OCI-LY7 (cell line): ENCODE results near the gene MLPH. TPM values are rescaled to one million over a fixed set of nuclear protein-coding genes. Genes with fewer than 3 reads are reported as not detected.

Experiments used
- BruUV-seq: library from RNA; stranded (reverse); fragments of 400-500 nt; replicated peaks from 2 replicates; lab custom pipeline; 2021; lab: Mats Ljungman, UMichigan
- CTCF ChIA-PET: fragments of 300-600 bp; sonication (Branson Sonifier 250); formaldehyde crosslinking; loops from one replicate; lab custom pipeline; 2022; ENCODE audit warnings: antibody characterized with exemption; ENCODE audit not compliant: unreplicated experiment; lab: Charles Lee
- POLR2A ChIA-PET: fragments of 300-600 bp; sonication (Branson Sonifier 250); formaldehyde crosslinking; loops from one replicate; lab custom pipeline; 2022; ENCODE audit warnings: antibody characterized with exemption; lab: Charles Lee
- DNase-seq: peaks from one replicate; pipeline ENCODE4 v3.0.0-alpha.2; 2015; ENCODE audit warnings: low spot score
- H2AFZ ChIP-seq: fragments of 200-600 bp; sonication (generic), shearing (Covaris generic); 2 replicates; pipeline ENCODE4 v1.6.1; 2014; ENCODE audit warnings: mild to moderate bottlenecking, antibody characterized with exemption, low read length, moderate library complexity
- H3K27ac ChIP-seq: fragments of 200-600 bp; sonication (generic); 2 replicates; pipeline ENCODE4 v1.5.1; 2014; ENCODE audit warnings: mixed run types, low read depth, mild to moderate bottlenecking, moderate library complexity, low read length, inconsistent platforms; ENCODE audit not compliant: poor library complexity, severe bottlenecking
- H3K36me3 ChIP-seq: fragments of 200-600 bp; sonication (generic); 2 replicates; pipeline ENCODE4 v1.6.1; 2014; ENCODE audit warnings: mild to moderate bottlenecking, antibody characterized with exemption, low read length, moderate library complexity, mixed read lengths; ENCODE audit not compliant: insufficient read depth
- H3K4me1 ChIP-seq: fragments of 200-600 bp; sonication (generic); 2 replicates; pipeline ENCODE4 v1.5.1; 2014; ENCODE audit warnings: mild to moderate bottlenecking, low read length; ENCODE audit not compliant: insufficient read depth, poor library complexity, severe bottlenecking
- H3K4me2 ChIP-seq: fragments of 200-600 bp; sonication (generic); 2 replicates; pipeline ENCODE4 v1.6.1; 2014; ENCODE audit warnings: mild to moderate bottlenecking, low read length
- H3K4me3 ChIP-seq: fragments of 200-600 bp; sonication (generic); 2 replicates; pipeline ENCODE4 v1.5.1; 2014; ENCODE audit warnings: mild to moderate bottlenecking, low read depth, low read length; ENCODE audit not compliant: poor library complexity, severe bottlenecking
- H3K79me2 ChIP-seq: fragments of 200-600 bp; sonication (generic); 2 replicates; pipeline ENCODE4 v1.6.1; 2016; ENCODE audit warnings: low read depth, mild to moderate bottlenecking, low read length, moderate library complexity, mixed read lengths; ENCODE audit not compliant: insufficient read depth
- H3K9me2 ChIP-seq: fragments of 200-600 bp; sonication (generic); 2 replicates; pipeline ENCODE4 v1.6.1; 2016; ENCODE audit warnings: mild to moderate bottlenecking, low read length, mixed read lengths; ENCODE audit not compliant: insufficient read depth
- H3K9me3 ChIP-seq: fragments of 200-600 bp; sonication (generic); 2 replicates; pipeline ENCODE4 v1.6.1; 2014; ENCODE audit warnings: mild to moderate bottlenecking, mixed run types, low read length, mixed read lengths
- H4K20me1 ChIP-seq: fragments of 200-600 bp; sonication (generic); 2 replicates; pipeline ENCODE4 v1.6.1; 2014; ENCODE audit warnings: mild to moderate bottlenecking, antibody characterized with exemption, low read length, moderate library complexity, mixed read lengths; ENCODE audit not compliant: insufficient read depth
- CTCF ChIP-seq: fragments of 200-600 bp; sonication (generic); conservative IDR thresholded peaks from 2 replicates; pipeline ENCODE4 v1.5.1; 2014; ENCODE audit warnings: mild to moderate bottlenecking, antibody characterized with exemption, low read length, moderate library complexity, mixed read lengths
- EZH2phosphoT487 ChIP-seq: fragments of 200-600 bp; sonication (generic); IDR thresholded peaks from 2 replicates; pipeline ENCODE4 v1.6.1; 2018; ENCODE audit warnings: low read depth, borderline replicate concordance, mild to moderate bottlenecking, mixed run types, antibody characterized with exemption, low read length, moderate library complexity, mixed read lengths
- intact Hi-C: fragments of 100-400 bp; cut with micrococcal nuclease; formaldehyde crosslinking; loops from one replicate; pipeline ENCODE4 v1.10.0; 2022; ENCODE audit not compliant: unreplicated experiment
- total RNA-seq, 2 experiments: library from RNA; depleted of rRNA in 1 of 2; stranded (reverse); fragments of >200 nt in 1 of 2; shearing (Covaris generic) in 1 of 2; gene quantifications; 2 replicates each; pipeline ENCODE4 v1.2.3, GENCODE V29; 2014 to 2022

MLPH gene
- total RNA-seq, 2 experiments from 2014 or later = not detected

DNA sequence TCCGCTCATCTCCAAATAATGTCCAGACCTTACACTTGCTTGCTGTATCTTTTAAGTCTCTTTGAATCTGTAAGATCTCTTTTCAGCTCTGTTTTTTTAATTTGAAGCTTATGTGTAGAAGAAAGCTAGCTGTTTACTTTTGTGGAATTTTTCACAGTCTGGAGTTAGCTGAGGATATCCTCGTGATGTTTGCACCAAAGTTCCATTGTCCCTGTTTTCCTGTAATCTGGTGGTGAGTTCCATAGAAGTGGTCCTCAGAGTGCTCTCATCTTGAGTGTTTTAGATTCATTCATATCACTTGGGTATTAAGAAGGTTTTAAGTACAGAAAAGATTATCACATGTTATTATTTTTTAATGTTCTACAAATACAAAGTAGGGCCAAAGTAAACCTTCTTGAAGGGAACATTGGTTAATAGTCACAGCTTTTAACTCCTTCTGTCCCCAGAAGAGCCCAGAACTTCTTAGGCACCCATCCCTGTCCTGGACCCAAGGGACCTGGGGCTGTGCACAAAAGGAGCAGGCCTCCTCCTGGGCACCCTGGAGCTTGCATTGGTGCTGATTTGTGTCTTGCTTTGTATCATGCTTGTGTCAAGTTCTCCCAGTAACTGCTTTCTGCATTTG is 15.0 kb downstream of the MLPH start:
- Histone ChIP-seq H3K79me2 (no peaks in the 10 kb centered on the region), H4K20me1 (no peaks in the 10 kb centered on the region), H3K9me3 (no peaks in the 10 kb centered on the region), H2AFZ (no peak overlapping the region), H3K27ac (no peak overlapping the region), H3K4me3 (no peak overlapping the region), H3K36me3 (no peaks in the 10 kb centered on the region), H3K4me1 (no peaks in the 10 kb centered on the region), H3K4me2 (no peak overlapping the region), H3K9me2 (no peaks in the 10 kb centered on the region)
- no peak for TF ChIP-seq CTCF
- no peak for TF ChIP-seq EZH2phosphoT487
- ChIA-PET CTCF (no interaction called here), POLR2A (no interaction called here)
- DNase-seq = no peak
- BruUV-seq = no TSS peak
- intact Hi-C loops = no loop called here

DNA sequence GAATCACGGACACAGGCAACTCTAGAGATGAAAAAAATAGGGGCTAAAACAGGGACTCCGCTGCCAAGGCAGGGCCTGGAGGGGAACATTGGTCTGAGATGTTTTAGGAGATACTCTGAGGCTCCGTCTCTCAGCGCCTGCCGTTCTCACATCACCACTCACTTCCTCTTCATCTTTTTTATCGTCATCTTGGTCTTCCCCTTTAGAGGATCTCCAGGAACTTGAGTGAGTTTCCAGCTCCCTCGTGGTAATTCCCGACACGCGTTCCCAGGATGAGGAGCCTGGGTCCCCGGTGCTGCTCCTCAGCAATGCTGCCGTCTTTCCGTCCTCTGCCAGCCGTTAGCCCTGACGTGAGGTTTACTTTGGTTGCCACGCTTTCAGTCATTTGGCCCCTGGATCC is 16.1 kb downstream of the MLPH start:
- Histone ChIP-seq H3K79me2 (no peaks in the 10 kb centered on the region), H3K27ac (no peak overlapping the region), H3K36me3 (no peaks in the 10 kb centered on the region), H3K4me1 (no peaks in the 10 kb centered on the region), H3K9me2 (no peaks in the 10 kb centered on the region), H2AFZ (no peak overlapping the region), H4K20me1 (no peaks in the 10 kb centered on the region), H3K9me3 (no peaks in the 10 kb centered on the region), H3K4me2 (no peak overlapping the region), H3K4me3 (no peak overlapping the region)
- TF ChIP-seq EZH2phosphoT487 = no peak
- BruUV-seq = no TSS peak
- no peak for DNase-seq
- intact Hi-C loops = no loop called here
- POLR2A ChIA-PET = no interaction called here
- CTCF ChIA-PET = no interaction called here

DNA sequence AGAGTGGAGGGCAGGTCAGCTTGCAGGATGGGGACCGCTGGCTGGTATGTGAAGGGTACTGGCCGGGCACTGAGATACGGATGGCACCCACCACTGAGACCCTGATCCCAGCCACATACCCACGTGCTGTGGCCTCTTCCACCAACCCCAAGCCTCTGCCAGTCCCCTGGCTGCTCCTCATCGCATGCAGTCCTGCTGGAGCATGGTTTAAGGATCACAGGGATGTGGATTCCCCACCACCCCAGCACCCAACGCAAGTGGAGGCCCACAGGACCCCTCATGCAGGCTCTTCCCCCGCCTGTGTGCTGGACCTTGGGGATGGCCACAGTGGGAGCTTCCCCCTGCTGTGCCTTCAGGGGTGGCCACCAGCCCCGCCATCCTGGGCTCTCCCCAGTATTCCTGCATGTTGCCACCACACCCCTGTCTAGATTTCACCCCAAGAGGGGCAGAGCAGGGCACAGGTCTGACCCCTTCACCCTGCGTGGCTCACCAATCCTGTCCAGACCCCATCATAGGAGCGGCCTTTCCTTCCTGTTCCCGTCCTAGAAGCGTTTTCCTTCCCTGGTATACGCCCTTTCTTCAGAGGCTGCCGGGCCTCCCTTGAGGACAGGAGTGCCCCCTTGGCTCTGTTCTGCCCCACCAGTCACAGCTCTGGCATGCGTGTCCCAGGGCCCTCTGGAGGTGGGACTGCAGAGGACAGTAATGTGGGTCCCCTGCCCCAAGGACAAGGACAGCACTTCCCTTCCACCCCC is 18.3 kb downstream of the MLPH start:
- H3K9me3 ChIP-seq = no peaks in the 10 kb centered on the region
- H3K36me3 ChIP-seq = no peaks in the 10 kb centered on the region
- no peaks in the 10 kb centered on the region for H3K4me1 ChIP-seq
- H3K4me2 ChIP-seq = no peak overlapping the region
- ChIA-PET POLR2A (no interaction called here), CTCF (interaction anchor here (0.6 kb wide), 1 partner anchor 30 kb away, joined by 4 read pairs; no protein-coding TSS in a partner anchor)
- BruUV-seq = no TSS peak
- DNase-seq = no peak
- TF ChIP-seq CTCF = no peak
- no peak for TF ChIP-seq EZH2phosphoT487
- no peak overlapping the region for H3K4me3 ChIP-seq
- no peak overlapping the region for H3K27ac ChIP-seq
- no peaks in the 10 kb centered on the region for H3K79me2 ChIP-seq
- intact Hi-C loops = no loop called here
- no peak overlapping the region for H2AFZ ChIP-seq
- no peaks in the 10 kb centered on the region for H4K20me1 ChIP-seq
- no peaks in the 10 kb centered on the region for H3K9me2 ChIP-seq
